ENCODE data around the gene IRF4. TPM values are rescaled to one million over a fixed set of nuclear protein-coding genes. Genes with fewer than 3 reads are reported as not detected.
A peak's percentile ranks its signal among the peaks of the same experiment; 100 is the strongest.

The IRF4 gene
- total and polyA plus RNA-seq, 10 donors: 8.7 to 91.3 (median 46.3) TPM

DNA sequence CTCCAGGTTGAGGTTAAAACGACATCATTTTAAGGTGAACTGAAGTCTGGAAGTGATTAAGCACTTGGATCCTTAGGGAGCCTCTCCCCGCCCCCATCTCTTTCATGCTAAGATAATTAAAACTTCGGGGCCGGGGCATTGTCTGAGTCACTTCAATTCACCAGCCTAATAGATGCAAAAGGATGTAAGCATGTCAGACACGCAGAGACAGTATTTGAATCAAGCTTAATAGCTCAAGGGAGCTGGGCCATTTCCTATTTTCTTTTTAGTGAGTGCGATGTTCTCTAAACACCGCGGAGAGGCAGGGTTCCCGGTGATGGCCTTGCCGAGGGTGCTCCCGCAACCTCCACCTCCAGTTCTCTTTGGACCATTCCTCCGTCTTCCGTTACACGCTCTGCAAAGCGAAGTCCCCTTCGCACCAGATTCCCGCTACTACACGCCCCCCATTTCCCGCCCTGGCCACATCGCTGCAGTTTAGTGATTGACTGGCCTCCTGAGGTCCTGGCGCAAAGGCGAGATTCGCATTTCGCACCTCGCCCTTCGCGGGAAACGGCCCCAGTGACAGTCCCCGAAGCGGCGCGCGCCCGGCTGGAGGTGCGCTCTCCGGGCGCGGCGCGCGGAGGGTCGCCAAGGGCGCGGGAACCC is 516 bp upstream of the IRF4 start:
- H3K9me3 ChIP-seq: no peaks in the 10 kb centered on the region
- H3K4me1 ChIP-seq: peaks cover 9 to 66% (median 45%) of the 10 kb centered on the region in 6 donors
- 1 to 2% (median 1%) methylated on average over 43 to 44 of the region's 44 CpGs for WGBS, 5 donors
- H3K36me3 ChIP-seq: peaks cover 0 to 19% (median 4%) of the 10 kb centered on the region in 6 donors
- H3K27me3 ChIP-seq (replicated peaks in 1 of 7): peaks cover 0 to 81% (median 41%) of the 10 kb centered on the region in 7 donors
- peak overlapping the region; percentile 33 to 91 (median 67) for H3K4me3 ChIP-seq
- TF ChIP-seq, protein P1, sequence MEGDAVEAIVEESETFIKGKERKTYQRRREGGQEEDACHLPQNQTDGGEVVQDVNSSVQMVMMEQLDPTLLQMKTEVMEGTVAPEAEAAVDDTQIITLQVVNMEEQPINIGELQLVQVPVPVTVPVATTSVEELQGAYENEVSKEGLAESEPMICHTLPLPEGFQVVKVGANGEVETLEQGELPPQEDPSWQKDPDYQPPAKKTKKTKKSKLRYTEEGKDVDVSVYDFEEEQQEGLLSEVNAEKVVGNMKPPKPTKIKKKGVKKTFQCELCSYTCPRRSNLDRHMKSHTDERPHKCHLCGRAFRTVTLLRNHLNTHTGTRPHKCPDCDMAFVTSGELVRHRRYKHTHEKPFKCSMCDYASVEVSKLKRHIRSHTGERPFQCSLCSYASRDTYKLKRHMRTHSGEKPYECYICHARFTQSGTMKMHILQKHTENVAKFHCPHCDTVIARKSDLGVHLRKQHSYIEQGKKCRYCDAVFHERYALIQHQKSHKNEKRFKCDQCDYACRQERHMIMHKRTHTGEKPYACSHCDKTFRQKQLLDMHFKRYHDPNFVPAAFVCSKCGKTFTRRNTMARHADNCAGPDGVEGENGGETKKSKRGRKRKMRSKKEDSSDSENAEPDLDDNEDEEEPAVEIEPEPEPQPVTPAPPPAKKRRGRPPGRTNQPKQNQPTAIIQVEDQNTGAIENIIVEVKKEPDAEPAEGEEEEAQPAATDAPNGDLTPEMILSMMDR (IDR thresholded peaks at IDR 0.05 in 8 of 11, conservative IDR thresholded peaks at IDR 0.05 in 3 of 11): peak in 1 of 11 experiments; percentile 8
- TF ChIP-seq POLR2AphosphoS5 (IDR thresholded peaks at IDR 0.05): no peak
- DNase-seq: no peak
- intact Hi-C loops (cut with DNase I; ENCODE audit: low total_unique reads): no loop called here
- H3K27ac ChIP-seq: peak overlapping the region; percentile 51 to 90 (median 84)

DNA sequence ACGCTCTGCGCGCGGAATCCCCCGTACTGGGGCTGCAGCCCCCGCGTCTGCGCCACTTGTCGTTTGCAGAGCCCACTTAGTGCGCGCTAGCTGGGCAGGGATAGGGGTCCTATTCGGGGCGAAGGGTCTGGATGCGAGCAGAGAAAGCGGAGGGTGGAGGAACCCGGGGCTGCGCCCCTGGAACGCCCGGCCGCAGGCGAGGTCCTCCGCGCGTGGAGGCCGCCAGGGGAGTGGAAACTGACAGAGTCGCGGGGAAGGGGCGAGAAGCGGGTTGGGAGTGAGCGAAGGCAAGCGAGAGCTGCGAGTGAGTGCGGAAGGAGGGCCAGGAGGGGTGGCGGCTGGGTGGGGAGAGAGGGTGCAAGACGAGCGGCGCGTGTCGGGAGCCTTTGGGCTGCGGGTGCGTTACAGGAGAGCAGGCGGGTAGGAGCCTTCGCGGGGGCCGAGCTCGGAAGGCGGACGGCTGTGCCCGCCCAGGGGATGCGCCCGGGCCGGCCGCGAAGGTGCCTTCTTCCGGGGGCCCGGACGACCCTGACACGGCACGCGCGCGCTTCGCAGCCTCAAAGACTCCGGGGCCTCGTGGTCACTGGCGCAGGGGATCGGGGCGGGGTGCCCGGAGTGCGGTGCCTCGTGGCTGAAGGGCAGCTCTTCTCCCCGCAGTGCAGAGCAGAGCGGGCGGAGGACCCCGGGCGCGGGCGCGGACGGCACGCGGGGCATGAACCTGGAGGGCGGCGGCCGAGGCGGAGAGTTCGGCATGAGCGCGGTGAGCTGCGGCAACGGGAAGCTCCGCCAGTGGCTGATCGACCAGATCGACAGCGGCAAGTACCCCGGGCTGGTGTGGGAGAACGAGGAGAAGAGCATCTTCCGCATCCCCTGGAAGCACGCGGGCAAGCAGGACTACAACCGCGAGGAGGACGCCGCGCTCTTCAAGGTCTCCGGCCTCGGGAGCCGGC is 1.2 kb downstream of the IRF4 start:
- H3K27me3 ChIP-seq (replicated peaks in 1 of 7): peaks cover 0 to 88% (median 41%) of the 10 kb centered on the region in 7 donors
- H3K4me3 ChIP-seq: peak overlapping the region; percentile 33 to 91 (median 67)
- intact Hi-C loops (cut with DNase I; ENCODE audit: low total_unique reads): no loop called here
- no peaks in the 10 kb centered on the region for H3K9me3 ChIP-seq
- peaks cover 0 to 33% (median 8%) of the 10 kb centered on the region in 6 donors for H3K36me3 ChIP-seq
- peak overlapping the region; percentile 51 to 90 (median 84) for H3K27ac ChIP-seq
- peak; percentile 86 for DNase-seq
- peak in 1 of 3 donors; percentile 39 for TF ChIP-seq POLR2AphosphoS5 (IDR thresholded peaks at IDR 0.05)
- TF ChIP-seq, protein P1 (IDR thresholded peaks at IDR 0.05 in 8 of 11, conservative IDR thresholded peaks at IDR 0.05 in 3 of 11): no peak
- peaks cover 9 to 69% (median 45%) of the 10 kb centered on the region in 6 donors for H3K4me1 ChIP-seq
- 1 to 2% (median 1%) methylated on average over 52 to 108 of the region's 108 CpGs for WGBS, 5 donors

DNA sequence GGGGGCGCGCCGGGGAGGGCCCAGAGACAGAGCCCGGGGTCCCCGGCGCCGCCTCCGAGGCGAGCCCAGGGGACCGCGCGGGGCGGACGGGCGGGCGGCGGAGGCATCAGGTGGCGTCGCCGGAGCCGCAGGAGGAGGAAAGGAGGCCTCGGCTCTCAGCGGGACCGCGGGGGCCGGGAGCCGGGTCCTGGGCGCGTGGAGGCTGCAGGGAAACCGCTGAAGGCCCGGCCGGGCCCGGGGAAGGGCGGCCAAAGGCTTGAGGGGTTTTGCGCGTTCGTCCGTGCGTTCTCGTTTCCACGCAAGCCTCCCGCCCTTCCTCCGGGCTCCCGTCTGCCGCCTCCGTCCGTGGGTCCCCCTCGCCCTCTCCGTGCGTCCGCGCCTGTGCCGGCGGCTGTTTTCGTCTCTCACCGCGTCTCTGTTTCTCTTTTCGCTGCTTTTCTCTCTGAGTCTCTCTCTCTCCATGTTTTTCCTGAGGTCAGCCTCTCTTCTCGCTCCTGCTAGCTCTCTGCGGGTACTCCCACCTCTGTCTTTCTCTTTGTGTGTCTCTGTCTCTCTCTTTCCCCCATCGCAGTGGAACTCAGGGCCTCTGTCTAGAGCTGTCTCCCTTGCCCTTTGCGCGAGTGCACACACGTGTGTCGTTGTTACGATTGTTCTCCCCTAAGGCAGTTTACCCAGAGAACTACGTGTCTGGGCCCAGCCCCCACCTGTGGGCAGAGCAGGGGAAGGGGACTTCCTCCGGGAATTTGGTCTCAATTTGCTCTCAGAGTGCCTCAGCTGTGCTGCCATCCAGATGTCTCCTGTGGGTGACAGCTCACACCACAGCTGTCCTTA is 2.1 kb downstream of the IRF4 start:
- Histone ChIP-seq H3K4me3 (peak overlapping the region; percentile 33 to 91 (median 67)), H3K27ac (peak overlapping the region in 5 of 8 donors; percentile 22 to 90 (median 85)), H3K27me3 (replicated peaks in 1 of 7) (peaks cover 0 to 80% (median 41%) of the 10 kb centered on the region in 7 donors), H3K36me3 (peaks cover 0 to 42% (median 10%) of the 10 kb centered on the region in 6 donors), H3K4me1 (peaks cover 9 to 75% (median 46%) of the 10 kb centered on the region in 6 donors), H3K9me3 (no peaks in the 10 kb centered on the region)
- peak; percentile 81 for DNase-seq
- intact Hi-C loops (cut with DNase I; ENCODE audit: low total_unique reads): no loop called here
- WGBS, 5 donors: 2 to 4% (median 3%) methylated on average over 42 to 68 of the region's 68 CpGs
- TF ChIP-seq POLR2AphosphoS5 (IDR thresholded peaks at IDR 0.05): peak in 1 of 3 donors; percentile 7
- TF ChIP-seq, protein P1 (IDR thresholded peaks at IDR 0.05 in 8 of 11, conservative IDR thresholded peaks at IDR 0.05 in 3 of 11): no peak
- no peak for TF ChIP-seq POLR2A (IDR thresholded peaks at IDR 0.05)
